Gastroesophageal sphincter (tissue), 3 donors: ENCODE data around the gene MSS51.

Experiments
- EP300 ChIP-seq: sonication (generic); formaldehyde crosslinking; IDR thresholded peaks from one replicate; pipeline ENCODE4 v1.6.1; 2017; ENCODE audit warnings: antibody characterized with exemption, mild to moderate bottlenecking
- POLR2A ChIP-seq, 2 donors: fragments of 450-650 bp; IDR thresholded peaks; one replicate each; pipeline ENCODE4 v1.6.1; 2017; ENCODE audit warnings: antibody characterized with exemption in 2 of 2, mild to moderate bottlenecking in 2 of 2, moderate library complexity in 1 of 2
- POLR2AphosphoS5 ChIP-seq: sonication (generic); formaldehyde crosslinking; IDR thresholded peaks from one replicate; pipeline ENCODE4 v1.6.1; 2017; ENCODE audit warnings: antibody characterized with exemption
- TF ChIP-seq, protein P1 (sequence below), 4 experiments: fragments of 200-600 bp in 2 of 4; fragments of 450-650 bp in 2 of 4; sonication (generic) in 1 of 4; IDR thresholded peaks; one replicate each; pipeline ENCODE4 v1.5.1; 2017 to 2019; ENCODE audit warnings: antibody characterized with exemption in 4 of 4, mild to moderate bottlenecking in 2 of 4, moderate library complexity in 2 of 4

DNA sequence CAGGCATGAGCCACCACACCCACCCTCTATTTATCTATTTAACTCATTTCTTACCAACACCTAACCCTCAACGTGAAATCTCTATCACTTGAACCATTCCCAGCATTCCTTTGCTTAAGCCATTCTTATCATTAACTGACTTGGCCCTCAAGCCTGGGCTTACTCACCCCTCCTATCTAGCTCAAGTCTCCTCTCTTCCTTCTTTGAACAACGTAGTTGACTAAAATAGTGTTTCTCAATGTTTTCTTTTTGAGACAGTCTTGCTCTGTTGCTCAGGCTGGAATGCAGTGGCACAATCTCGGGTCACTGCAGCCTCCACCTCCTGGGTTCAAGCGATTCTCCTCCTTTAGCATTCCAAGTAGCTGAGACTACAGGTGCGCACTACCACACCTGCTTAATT is 26.5 kb downstream of the MSS51 start:
- TF ChIP-seq, protein P1, sequence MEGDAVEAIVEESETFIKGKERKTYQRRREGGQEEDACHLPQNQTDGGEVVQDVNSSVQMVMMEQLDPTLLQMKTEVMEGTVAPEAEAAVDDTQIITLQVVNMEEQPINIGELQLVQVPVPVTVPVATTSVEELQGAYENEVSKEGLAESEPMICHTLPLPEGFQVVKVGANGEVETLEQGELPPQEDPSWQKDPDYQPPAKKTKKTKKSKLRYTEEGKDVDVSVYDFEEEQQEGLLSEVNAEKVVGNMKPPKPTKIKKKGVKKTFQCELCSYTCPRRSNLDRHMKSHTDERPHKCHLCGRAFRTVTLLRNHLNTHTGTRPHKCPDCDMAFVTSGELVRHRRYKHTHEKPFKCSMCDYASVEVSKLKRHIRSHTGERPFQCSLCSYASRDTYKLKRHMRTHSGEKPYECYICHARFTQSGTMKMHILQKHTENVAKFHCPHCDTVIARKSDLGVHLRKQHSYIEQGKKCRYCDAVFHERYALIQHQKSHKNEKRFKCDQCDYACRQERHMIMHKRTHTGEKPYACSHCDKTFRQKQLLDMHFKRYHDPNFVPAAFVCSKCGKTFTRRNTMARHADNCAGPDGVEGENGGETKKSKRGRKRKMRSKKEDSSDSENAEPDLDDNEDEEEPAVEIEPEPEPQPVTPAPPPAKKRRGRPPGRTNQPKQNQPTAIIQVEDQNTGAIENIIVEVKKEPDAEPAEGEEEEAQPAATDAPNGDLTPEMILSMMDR (IDR thresholded peaks at IDR 0.05), result no peak
- TF ChIP-seq POLR2AphosphoS5, result no peak
- no peak for TF ChIP-seq POLR2A (IDR thresholded peaks at IDR 0.05)
- no peak for TF ChIP-seq EP300
